K562 (cell line): ENCODE data around the gene MYMX. TPM values are rescaled to one million over a fixed set of nuclear protein-coding genes. Genes with fewer than 3 reads are reported as not detected.

Experiments used
- AFF4 ChIP-seq: sonication (generic); formaldehyde crosslinking; IDR thresholded peaks from 2 replicates; pipeline ENCODE4 v1.8.0; 2023; ENCODE audit warnings: mild to moderate bottlenecking, missing genetic modification reagents
- KAT7 ChIP-seq: sonication (generic); formaldehyde crosslinking; IDR thresholded peaks from 2 replicates; pipeline ENCODE4 v1.8.0; 2022; ENCODE audit warnings: missing genetic modification reagents, mild to moderate bottlenecking, borderline replicate concordance
- LEF1 ChIP-seq: fragments of 450-650 bp; IDR thresholded peaks from 2 replicates; pipeline ENCODE4 v1.6.1; 2016; ENCODE audit warnings: mild to moderate bottlenecking
- MYBL2 ChIP-seq, 2 experiments: fragments of 450-650 bp in 1 of 2; sonication (generic) in 1 of 2; formaldehyde crosslinking in 1 of 2; IDR thresholded peaks; 2 replicates each; pipeline versions ENCODE4 v1.6.1 to v1.8.1; 2017 to 2022; ENCODE audit warnings: borderline replicate concordance in 1 of 2, inconsistent platforms in 1 of 2, low read depth in 1 of 2, mild to moderate bottlenecking in 1 of 2, missing genetic modification reagents in 1 of 2, moderate library complexity in 1 of 2
- NBN ChIP-seq: fragments of 450-650 bp; IDR thresholded peaks from 2 replicates; pipeline ENCODE4 v1.6.1; 2016; ENCODE audit warnings: low read depth, mild to moderate bottlenecking
- NFATC3 ChIP-seq: fragments of 450-650 bp; IDR thresholded peaks from 2 replicates; pipeline ENCODE4 v1.6.1; 2017; ENCODE audit warnings: mild to moderate bottlenecking
- NFRKB ChIP-seq: fragments of 450-650 bp; IDR thresholded peaks from 2 replicates; pipeline ENCODE4 v1.6.1; 2016; ENCODE audit warnings: low read depth
- NR2C1 ChIP-seq, 2 experiments: fragments of 450-650 bp; IDR thresholded peaks; 2 replicates each; pipeline ENCODE4 v1.6.1; 2017; ENCODE audit warnings: mild to moderate bottlenecking in 2 of 2, antibody characterized with exemption in 1 of 2, inconsistent platforms in 1 of 2, missing compliant biosample characterization in 1 of 2, missing genetic modification characterization in 1 of 2
- PKNOX1 ChIP-seq: fragments of 450-650 bp; IDR thresholded peaks from 2 replicates; pipeline ENCODE4 v1.6.1; 2016
- POLR2A ChIP-seq: fragments of 450-650 bp; conservative IDR thresholded peaks from 2 replicates; pipeline ENCODE4 v1.6.1; 2016
- RCOR1 ChIP-seq, 2 experiments: IDR thresholded peaks; 2 replicates each; pipeline ENCODE4 v1.6.1; 2012; ENCODE audit warnings: low read depth in 2 of 2, low read length in 2 of 2, borderline replicate concordance in 1 of 2, improper control_type of control experiment in 1 of 2
- SREBF1 ChIP-seq: fragments of 150-350 bp; IDR thresholded peaks from 2 replicates; pipeline ENCODE4 v1.6.1; 2014; ENCODE audit warnings: antibody characterized with exemption, low read depth, low read length, borderline replicate concordance
- TRIM24 ChIP-seq, 2 experiments: fragments of 450-650 bp; IDR thresholded peaks; 2 replicates each; pipeline ENCODE4 v1.6.1; 2016
- YY1 ChIP-seq, 3 experiments: IDR thresholded peaks; 2 replicates each; pipeline ENCODE4 v1.6.1; 2011; ENCODE audit warnings: low read length in 2 of 3, mild to moderate bottlenecking in 2 of 3, moderate library complexity in 2 of 3, borderline replicate concordance in 1 of 3, control low read depth in 1 of 3, low read depth in 1 of 3; ENCODE audit not compliant: insufficient read depth in 3 of 3, insufficient replicate concordance in 2 of 3, control insufficient read depth in 1 of 3, insufficient read length in 1 of 3; ENCODE audit errors: extremely low read depth in 1 of 3
- ZNF239 ChIP-seq: fragments of 250-450 bp; sonication (Bioruptor Pico); IDR thresholded peaks from 2 replicates; pipeline ENCODE4 v1.4.0; 2020; ENCODE audit warnings: mild to moderate bottlenecking
- ZNF518B ChIP-seq: fragments of 250-450 bp; sonication (Bioruptor Pico); IDR thresholded peaks from 2 replicates; pipeline ENCODE4 v1.5.0; 2021; ENCODE audit warnings: mild to moderate bottlenecking, moderate library complexity
- ZNF75A ChIP-seq: fragments of 450-650 bp; formaldehyde crosslinking; IDR thresholded peaks from 2 replicates; pipeline ENCODE4 v1.4.0; 2020; ENCODE audit warnings: mild to moderate bottlenecking
- ZNF830 ChIP-seq: fragments of 250-450 bp; sonication (Bioruptor Pico); IDR thresholded peaks from 2 replicates; pipeline ENCODE4 v1.5.0; 2021; ENCODE audit warnings: mild to moderate bottlenecking
- polyA plus RNA-seq, 8 experiments: library from polyadenylated mRNA; depleted of rRNA in 4 of 8; stranded (reverse) in 5 of 8; unstranded in 3 of 8; fragments of >200 nt; fragmentation: Nextera tagmentation in 2 of 8; fragmentation: Illumina TruSeq in 1 of 8; extraction: Ambion mirVana in 2 of 8; extraction: Trizol in 1 of 8; gene quantifications; 2 replicates each; pipeline versions ENCODE4 v1.2.1 to v1.2.3, GENCODE V29; 2011 to 2014; ENCODE audit warnings: inconsistent platforms in 1 of 8, missing spikeins in 1 of 8
- total RNA-seq, 7 experiments: library from RNA; depleted of rRNA in 6 of 7; stranded (reverse); fragments of >200 nt in 6 of 7; fragmentation: Illumina TruSeq in 2 of 7; extraction: Trizol in 2 of 7; gene quantifications; 2 replicates each; pipeline versions ENCODE4 v1.2.1 to v1.2.3, GENCODE V29; 2011 to 2021; ENCODE audit warnings: low replicate concordance in 1 of 7

MYMX gene
- total and polyA plus RNA-seq, 9 of the 15 experiments (the other 6 are each of a cell fraction or from before 2014, with no cell fraction given), result 0.12 TPM; not detected in 8

GRCh38 chr6:44257753-44258324, 41.1 kb downstream of the MYMX start (continued):
- TF ChIP-seq RCOR1 (IDR thresholded peaks at IDR 0.05; ENCODE audit: borderline replicate concordance in 1 of 2, low read depth in 2 of 2, low read length in 2 of 2) (peak in 1 of 2 experiments; percentile 60; a peak in 1 of 4 replicates), ZNF75A (no peak), NFATC3 (0 out of 2 replicates have a peak, but pooled peaks have one; percentile 35), NR2C1 (IDR thresholded peaks at IDR 0.05) (peak; percentile 51; the same call in 1 of the 2 replicates), NR2C1 (tag; IDR thresholded peaks at IDR 0.05) (peak; percentile 80), ZNF830 (CRISPR knock-in tag) (peak; percentile 71; the same call in 1 of the 2 replicates), SREBF1 (no peak), KAT7 (CRISPR knock-in tag) (no peak), PKNOX1 (no peak), ZNF239 (CRISPR knock-in tag) (no peak), MYBL2 (IDR thresholded peaks at IDR 0.05; ENCODE audit: low read depth) (no peak), MYBL2 (CRISPR knock-in tag; IDR thresholded peaks at IDR 0.05; ENCODE audit: borderline replicate concordance) (no peak), LEF1 (0 out of 2 replicates have a peak, but pooled peaks have one; percentile 32), TRIM24 (IDR thresholded peaks at IDR 0.05) (peak in 1 of 2 experiments; percentile 48; a peak in 2 of 4 replicates), AFF4 (CRISPR knock-in tag) (no peak), NBN (peak; percentile 78; the same call in 1 of the 2 replicates), YY1 (IDR thresholded peaks at IDR 0.05; ENCODE audit: borderline replicate concordance in 1 of 3, control insufficient read depth in 1 of 3, extremely low read depth in 1 of 3, insufficient read depth in 3 of 3, insufficient read length in 1 of 3, insufficient replicate concordance in 2 of 3, low read depth in 1 of 3, low read length in 2 of 3) (peak in 1 of 3 experiments; percentile 12), POLR2A (peak; percentile 62), NFRKB (peak; percentile 80; the same call in 1 of the 2 replicates), ZNF518B (CRISPR knock-in tag) (no peak)
